Measurements from ENCODE around the gene BICRA. TPM values are rescaled to one million over a fixed set of nuclear protein-coding genes. Genes with fewer than 3 reads are reported as not detected.
A peak's percentile ranks its signal among the peaks of the same experiment; 100 is the strongest.

BICRA gene
- total RNA-seq, 1 experiment from 2014 or later, result 24.4 TPM

- DNase-seq, result no peak
- no peaks in the 10 kb centered on the region for H3K27me3 Mint-ChIP-seq (ENCODE audit: unreplicated experiment)
- peaks cover 40% of the 10 kb centered on the region for H3K36me3 Mint-ChIP-seq (ENCODE audit: insufficient read depth, unreplicated experiment)
- no peaks in the 10 kb centered on the region for H3K4me1 Mint-ChIP-seq (ENCODE audit: low read depth, unreplicated experiment)
- no TSS peak for BruUV-seq (replicated peaks)
- no peaks in the 10 kb centered on the region for H3K9me3 Mint-ChIP-seq (ENCODE audit: low read depth, unreplicated experiment)
- intact Hi-C loops (cut with micrococcal nuclease; ENCODE audit: unreplicated experiment), result no loop called here
- no peak overlapping the region for H3K4me3 Mint-ChIP-seq (ENCODE audit: low read depth, unreplicated experiment)
- no peak overlapping the region for H3K27ac Mint-ChIP-seq (ENCODE audit: unreplicated experiment)
- TF ChIP-seq CTCF (IDR thresholded peaks at IDR 0.05; ENCODE audit: unreplicated experiment), result no peak
- CTCF ChIA-PET, result interaction anchor here (0.5 kb wide), 1 partner anchor 177 kb away, joined by 5 read pairs; no protein-coding TSS in a partner anchor
Measured at GRCh38 chr19:47703301-47703700, 94.4 kb downstream of the BICRA start.

- DNase-seq, result no peak
- no peak overlapping the region for H3K27ac Mint-ChIP-seq (ENCODE audit: unreplicated experiment)
- H3K4me3 Mint-ChIP-seq (ENCODE audit: low read depth, unreplicated experiment), result no peak overlapping the region
- no peaks in the 10 kb centered on the region for H3K4me1 Mint-ChIP-seq (ENCODE audit: low read depth, unreplicated experiment)
- H3K9me3 Mint-ChIP-seq (ENCODE audit: low read depth, unreplicated experiment), result no peaks in the 10 kb centered on the region
- CTCF ChIA-PET, result interaction anchor here (0.5 kb wide), 1 partner anchor 178 kb away, joined by 5 read pairs; no protein-coding TSS in a partner anchor
- no peak for TF ChIP-seq CTCF (IDR thresholded peaks at IDR 0.05; ENCODE audit: unreplicated experiment)
- no peaks in the 10 kb centered on the region for H3K27me3 Mint-ChIP-seq (ENCODE audit: unreplicated experiment)
- no TSS peak for BruUV-seq (replicated peaks)
- H3K36me3 Mint-ChIP-seq (ENCODE audit: insufficient read depth, unreplicated experiment), result peaks cover 32% of the 10 kb centered on the region
- intact Hi-C loops (cut with micrococcal nuclease; ENCODE audit: unreplicated experiment), result no loop called here
Measured at GRCh38 chr19:47704024-47704423, 95.1 kb downstream of the BICRA start.

GRCh38 chr19:47704656-47705055 is 95.7 kb downstream of the BICRA start:
- Mint-ChIP-seq H3K27ac (ENCODE audit: unreplicated experiment) (no peak overlapping the region), H3K27me3 (ENCODE audit: unreplicated experiment) (no peaks in the 10 kb centered on the region), H3K9me3 (ENCODE audit: low read depth, unreplicated experiment) (no peaks in the 10 kb centered on the region), H3K4me1 (ENCODE audit: low read depth, unreplicated experiment) (no peaks in the 10 kb centered on the region), H3K4me3 (ENCODE audit: low read depth, unreplicated experiment) (no peak overlapping the region), H3K36me3 (ENCODE audit: insufficient read depth, unreplicated experiment) (peaks cover 26% of the 10 kb centered on the region)
- no peak for DNase-seq
- TF ChIP-seq CTCF (IDR thresholded peaks at IDR 0.05; ENCODE audit: unreplicated experiment), result no peak
- CTCF ChIA-PET, result interaction anchor here (0.6 kb wide), 1 partner anchor 134 kb away, joined by 3 read pairs; no protein-coding TSS in a partner anchor
- BruUV-seq (replicated peaks), result no TSS peak
- intact Hi-C loops (cut with micrococcal nuclease; ENCODE audit: unreplicated experiment), result no loop called here

- TF ChIP-seq CTCF (IDR thresholded peaks at IDR 0.05; ENCODE audit: unreplicated experiment), result peak; percentile 87
- DNase-seq, result peak; percentile 91
- Mint-ChIP-seq H3K4me3 (ENCODE audit: low read depth, unreplicated experiment) (no peak overlapping the region), H3K27me3 (ENCODE audit: unreplicated experiment) (no peaks in the 10 kb centered on the region), H3K9me3 (ENCODE audit: low read depth, unreplicated experiment) (no peaks in the 10 kb centered on the region), H3K27ac (ENCODE audit: unreplicated experiment) (peak overlapping the region; percentile 13), H3K36me3 (ENCODE audit: insufficient read depth, unreplicated experiment) (peaks cover 19% of the 10 kb centered on the region), H3K4me1 (ENCODE audit: low read depth, unreplicated experiment) (no peaks in the 10 kb centered on the region)
- CTCF ChIA-PET, result interaction anchor here (0.6 to 2.7 kb wide), 15 partner anchors 33 to 649 kb away, joined by 3 to 98 read pairs (median 4); partner anchors contain the start of gene KPTN
- intact Hi-C loops (cut with micrococcal nuclease; ENCODE audit: unreplicated experiment), result loop anchor here (2.0 kb wide), 1 partner anchor 271 kb away; no protein-coding TSS in a partner anchor
- no TSS peak for BruUV-seq (replicated peaks)
Measured at GRCh38 chr19:47707135-47707925, 98.4 kb downstream of the BICRA start.
